Inferior parietal cortex (tissue), 1 donor: ENCODE measurements around the gene CADPS2.

Experiments used
- DNase-seq: peaks from one replicate; pipeline ENCODE4 v3.0.0-alpha.2; 2016; ENCODE audit errors: extremely low spot score

Gene CADPS2

DNA sequence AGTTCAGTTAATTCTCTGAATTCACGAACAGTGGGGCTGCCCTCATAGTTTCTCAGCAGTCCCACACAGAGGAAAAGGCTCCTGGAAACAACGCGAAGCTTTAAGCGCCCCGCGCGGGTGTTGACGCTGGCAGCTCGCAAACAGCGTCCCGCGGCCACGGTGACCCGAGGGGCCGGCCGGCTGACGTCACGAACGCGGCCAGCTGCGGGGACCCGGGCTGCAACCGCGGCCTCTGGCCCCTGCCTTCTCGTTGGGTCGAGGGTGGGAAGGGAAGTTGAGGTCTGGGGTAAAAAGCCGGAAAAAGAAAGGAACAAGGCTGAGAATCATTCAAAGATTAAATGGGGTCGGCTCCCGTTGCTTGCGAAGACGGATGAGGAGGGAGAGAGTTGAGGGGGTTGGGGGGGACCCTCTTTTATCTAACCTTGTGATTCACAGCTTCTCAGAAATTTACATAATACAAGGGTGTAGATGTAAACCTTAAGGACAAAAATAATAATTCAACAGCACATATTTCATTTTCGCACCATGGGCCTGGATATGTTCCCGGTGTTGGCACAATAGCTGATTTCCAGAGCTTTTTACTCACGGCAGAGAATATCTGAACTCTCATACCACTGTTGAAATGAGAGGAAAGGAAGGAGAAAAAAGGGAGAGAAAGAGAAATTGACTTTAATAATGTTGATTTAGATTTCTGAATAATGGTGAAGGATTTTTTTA is 574.4 kb downstream of the CADPS2 start:
- DNase-seq = no peak

- DNase-seq = no peak
Observed at GRCh38 chr7:122311050-122311700, 575.1 kb downstream of the CADPS2 start.

- no peak for DNase-seq
Observed at GRCh38 chr7:122310119-122311021, 575.9 kb downstream of the CADPS2 start.

GRCh38 chr7:122309421-122309820 is 576.8 kb downstream of the CADPS2 start:
- no peak for DNase-seq

- DNase-seq = no peak
Observed at GRCh38 chr7:122307228-122307621, 579.0 kb downstream of the CADPS2 start.

- DNase-seq = no peak
Observed at GRCh38 chr7:122306320-122307227, 579.7 kb downstream of the CADPS2 start.

GRCh38 chr7:122305475-122306319 is 580.6 kb downstream of the CADPS2 start:
- DNase-seq = no peak

DNA sequence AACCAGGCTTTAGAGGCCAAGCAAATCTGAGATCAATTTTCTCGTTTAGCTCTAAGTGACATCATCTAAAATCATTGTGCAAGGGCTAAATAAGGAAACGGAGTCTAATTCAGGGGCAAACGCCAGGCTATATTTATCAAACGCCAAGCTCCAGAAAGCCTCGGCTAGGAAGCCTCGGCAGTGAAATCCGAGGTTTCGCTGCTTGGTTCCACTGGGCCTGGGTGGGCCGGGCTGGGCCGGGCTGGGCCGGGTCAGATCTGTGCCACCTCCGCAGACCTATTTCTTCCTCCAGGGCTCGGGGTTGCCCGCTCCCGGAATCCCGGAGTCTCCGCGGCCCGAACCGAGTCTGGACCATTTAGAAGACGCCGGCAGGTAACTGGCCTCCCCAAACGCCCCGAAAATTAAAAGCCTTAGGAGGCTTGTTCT is 581.3 kb downstream of the CADPS2 start:
- no peak for DNase-seq

DNA sequence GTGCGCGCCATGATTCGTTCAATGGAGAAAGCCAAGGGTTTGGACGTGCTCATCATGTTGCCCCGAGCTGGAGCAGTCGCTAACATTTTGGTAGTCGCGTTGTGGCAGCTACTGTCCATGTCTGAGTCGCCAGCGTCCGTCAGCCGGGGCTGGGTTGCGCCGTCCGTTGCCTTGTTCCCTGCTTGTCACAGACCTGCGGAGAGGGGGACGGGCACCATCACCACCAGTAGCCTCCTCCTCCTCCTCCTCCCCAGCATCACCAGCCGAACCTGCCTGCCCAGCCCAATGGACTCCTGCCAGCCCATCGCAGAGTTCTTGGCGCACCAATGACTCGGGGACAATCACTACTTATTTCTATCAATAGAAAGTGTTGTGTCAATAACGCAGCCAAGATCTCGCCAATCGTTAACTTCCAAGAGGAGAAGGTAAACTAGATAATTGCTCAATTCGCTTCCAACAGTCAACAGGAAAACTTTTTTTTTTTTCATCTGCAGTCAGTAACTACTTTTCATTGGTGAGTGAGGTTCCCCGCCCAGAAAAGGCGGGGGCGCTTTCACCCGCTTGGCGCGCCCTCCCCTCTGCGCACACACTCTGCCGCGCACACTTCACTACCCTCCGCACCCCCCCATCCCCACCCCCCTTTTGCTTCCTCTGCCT is 581.8 kb downstream of the CADPS2 start, which contains the start of gene FEZF1:
Gene FEZF1, minus strand, starts transcription at position 432 of the 657 bp plus-strand sequence. Its CDS starts 313 bp downstream, at position 119.
- no peak for DNase-seq

DNA sequence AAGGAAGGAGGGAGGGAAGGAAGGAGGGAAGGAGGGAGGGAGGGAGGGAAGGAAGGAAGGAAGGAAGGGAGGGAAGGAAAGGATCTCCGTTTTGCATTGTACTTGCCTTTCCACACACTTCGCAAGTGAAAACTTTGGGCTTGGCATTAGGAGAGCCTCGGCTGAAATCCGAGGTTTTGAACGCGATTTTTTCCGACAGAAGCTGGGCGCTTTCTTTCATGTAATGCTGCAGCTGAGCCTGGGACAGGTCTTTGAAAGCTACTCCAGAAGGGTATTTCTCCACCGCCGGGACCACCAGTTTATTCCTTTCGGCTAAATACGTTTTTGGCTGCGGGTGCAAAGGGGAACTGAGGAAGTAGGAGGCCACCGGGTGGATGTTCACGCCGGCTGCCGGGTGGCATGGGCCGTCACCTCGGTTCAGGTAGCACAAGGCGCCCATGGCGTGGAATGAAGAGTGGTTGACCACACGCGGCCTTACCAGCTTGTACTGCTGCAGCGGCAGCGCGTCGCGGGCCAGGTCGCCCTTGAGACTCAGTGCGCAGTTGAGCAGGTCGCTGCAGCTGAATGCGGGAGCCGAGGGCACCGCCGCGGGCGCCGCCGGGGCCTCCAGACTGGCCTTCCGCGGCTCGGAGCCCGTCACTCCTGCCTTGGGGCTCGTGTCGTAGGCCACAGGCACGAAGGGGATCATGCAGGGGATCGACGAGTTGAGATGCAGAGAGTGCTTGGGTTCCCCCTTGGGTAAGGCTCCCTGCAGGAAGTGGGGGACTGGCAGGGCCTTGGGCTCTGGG is 582.5 kb downstream of the CADPS2 start:
- no peak for DNase-seq

- DNase-seq = no peak
Observed at GRCh38 chr7:122302761-122303530, 583.3 kb downstream of the CADPS2 start.

- no peak for DNase-seq
Observed at GRCh38 chr7:122301858-122302760, 584.2 kb downstream of the CADPS2 start.

GRCh38 chr7:122300956-122301833 is 585.1 kb downstream of the CADPS2 start:
- no peak for DNase-seq

- no peak for DNase-seq
Observed at GRCh38 chr7:122300211-122300932, 585.9 kb downstream of the CADPS2 start.

GRCh38 chr7:122299624-122300210 is 586.5 kb downstream of the CADPS2 start:
- DNase-seq = no peak
